ENCODE measurements around the gene YBX1. TPM values are rescaled to one million over a fixed set of nuclear protein-coding genes. Genes with fewer than 3 reads are reported as not detected.

Gene YBX1
- total and polyA plus RNA-seq, 2 of the 13 experiments (the other 11 are each of a cell fraction or from before 2014, with no cell fraction given), result 339 to 628 TPM

- TF ChIP-seq HMGXB3 (CRISPR knock-in tag; IDR thresholded peaks at IDR 0.05; ENCODE audit: borderline replicate concordance), result no peak; the same call in none of the 2 replicates
- TF ChIP-seq ZNF329 (CRISPR knock-in tag; IDR thresholded peaks at IDR 0.05; ENCODE audit: low read depth), result peak; percentile 51; the same call in 1 of the 2 replicates
- TF ChIP-seq HOXA3 (CRISPR knock-in tag; IDR thresholded peaks at IDR 0.05), result peak; percentile 90; the same call in 1 of the 2 replicates
- TF ChIP-seq YY1 (IDR thresholded peaks at IDR 0.05; ENCODE audit: insufficient read depth, insufficient replicate concordance, low read depth, low read length), result peak; percentile 90
- TF ChIP-seq ADNP (CRISPR knock-in tag; IDR thresholded peaks at IDR 0.05), result no peak
- TF ChIP-seq ZNF350 (CRISPR knock-in tag; IDR thresholded peaks at IDR 0.05; ENCODE audit: borderline replicate concordance, low read depth), result peak; percentile 87; the same call in 1 of the 2 replicates
- no peak for TF ChIP-seq AGO2 (optimal IDR thresholded peaks at IDR 0.05; ENCODE audit: low read depth, low read length)
- no peak for TF ChIP-seq TCF12 (IDR thresholded peaks at IDR 0.05)
- no peak for TF ChIP-seq TCF12 (CRISPR knock-in tag; IDR thresholded peaks at IDR 0.05)
- peak; percentile 94 for TF ChIP-seq ZNF784 (CRISPR knock-in tag; IDR thresholded peaks at IDR 0.05; ENCODE audit: borderline replicate concordance)
- TF ChIP-seq WIZ (CRISPR knock-in tag; IDR thresholded peaks at IDR 0.05), result no peak
- TF ChIP-seq TIGD3 (CRISPR knock-in tag; IDR thresholded peaks at IDR 0.05; ENCODE audit: borderline replicate concordance), result no peak
- 0 out of 2 replicates have a peak, but pooled peaks have one; percentile 22 for TF ChIP-seq ISL2 (CRISPR knock-in tag; IDR thresholded peaks at IDR 0.05)
- TF ChIP-seq USF2 (IDR thresholded peaks at IDR 0.05; ENCODE audit: low read depth, low read length), result no peak; the same call in 1 of the 2 replicates
- peak; percentile 61 for TF ChIP-seq USF2 (CRISPR knock-in tag; IDR thresholded peaks at IDR 0.05; ENCODE audit: borderline replicate concordance)
- peak; percentile 41; the same call in 1 of the 2 replicates for TF ChIP-seq RXRB (CRISPR knock-in tag; IDR thresholded peaks at IDR 0.05; ENCODE audit: borderline replicate concordance)
- TF ChIP-seq ZBTB7B (CRISPR knock-in tag; IDR thresholded peaks at IDR 0.05), result no peak; the same call in 1 of the 2 replicates
- peak; percentile 66; the same call in 1 of the 2 replicates for TF ChIP-seq KDM5B (CRISPR knock-in tag; IDR thresholded peaks at IDR 0.05; ENCODE audit: borderline replicate concordance)
- peak; percentile 70; the same call in 1 of the 2 replicates for TF ChIP-seq LBX2 (CRISPR knock-in tag; IDR thresholded peaks at IDR 0.05; ENCODE audit: borderline replicate concordance)
Measured at GRCh38 chr1:42657981-42658876, 24.0 kb upstream of the YBX1 start, which contains the start of gene PPIH (continued).

Measured in HepG2 (cell line).